Fibroblast of lung (primary cell): ENCODE data around the gene OR5AC2. TPM values are rescaled to one million over a fixed set of nuclear protein-coding genes. Genes with fewer than 3 reads are reported as not detected.

Experiments used
- DNase-seq, 2 donors: peaks; one replicate each; pipeline versions ENCODE4 v3.0.0 to v3.0.0-alpha.2; 2010; ENCODE audit warnings: low read depth in 2 of 2
- H2AFZ ChIP-seq: 2 replicates; pipeline ENCODE4 v1.5.1; 2012; ENCODE audit warnings: low read length, control low read depth, inconsistent platforms
- H3K27ac ChIP-seq: 2 replicates; pipeline ENCODE4 v1.5.1; 2011; ENCODE audit warnings: low read length, control low read depth; ENCODE audit not compliant: insufficient read depth
- H3K27me3 ChIP-seq: 2 replicates; pipeline ENCODE4 v1.5.1; 2011; ENCODE audit warnings: mild to moderate bottlenecking, low read length; ENCODE audit not compliant: control insufficient read depth, insufficient read depth
- H3K36me3 ChIP-seq: 2 replicates; pipeline ENCODE4 v1.5.1; 2011; ENCODE audit warnings: low read length; ENCODE audit not compliant: control insufficient read depth, insufficient read depth
- H3K4me1 ChIP-seq: 2 replicates; pipeline ENCODE4 v1.5.1; 2011; ENCODE audit warnings: low read length; ENCODE audit not compliant: control insufficient read depth, insufficient read depth; ENCODE audit errors: extremely low read depth
- H3K4me2 ChIP-seq: 2 replicates; pipeline ENCODE4 v1.5.1; 2011; ENCODE audit warnings: low read length, control low read depth; ENCODE audit not compliant: insufficient read depth; ENCODE audit errors: extremely low read depth
- H3K4me3 ChIP-seq, 4 experiments: fragments of 200-600 bp in 1 of 4; sonication (generic) in 1 of 4; replicated peaks in 1 of 4; 2 replicates each; pipeline ENCODE4 v1.5.1; 2011 to 2016; ENCODE audit warnings: low read length in 4 of 4, low read depth in 3 of 4, mild to moderate bottlenecking in 3 of 4, control low read depth in 2 of 4, inconsistent platforms in 1 of 4, mixed read lengths in 1 of 4; ENCODE audit not compliant: insufficient read depth in 1 of 4; ENCODE audit errors: control extremely low read depth in 1 of 4
- H3K79me2 ChIP-seq: 2 replicates; pipeline ENCODE4 v1.5.1; 2012; ENCODE audit warnings: mild to moderate bottlenecking, low read length, inconsistent platforms; ENCODE audit not compliant: control insufficient read depth, insufficient read depth
- H3K9ac ChIP-seq: 2 replicates; pipeline ENCODE4 v1.5.1; 2011; ENCODE audit warnings: mild to moderate bottlenecking, low read length, control low read depth; ENCODE audit not compliant: insufficient read depth
- H3K9me3 ChIP-seq: 2 replicates; pipeline ENCODE4 v1.5.1; 2012; ENCODE audit warnings: low read depth, low read length; ENCODE audit not compliant: control insufficient read depth, insufficient read depth
- H4K20me1 ChIP-seq: 2 replicates; pipeline ENCODE4 v1.5.1; 2011; ENCODE audit warnings: low read length; ENCODE audit not compliant: control insufficient read depth, insufficient read depth; ENCODE audit errors: extremely low read depth
- EZH2 ChIP-seq: IDR thresholded peaks from 2 replicates; pipeline ENCODE4 v1.5.1; 2012; ENCODE audit warnings: low read length, control low read depth, mild to moderate bottlenecking; ENCODE audit errors: missing control alignments
- polyA plus RNA-seq, 2 donors: library from polyadenylated mRNA; depleted of rRNA in 1 of 2; stranded (reverse) in 1 of 2; unstranded in 1 of 2; fragments of >200 nt; gene quantifications; 2 replicates each; pipeline ENCODE4 v1.2.1, GENCODE V29; 2011 to 2012; ENCODE audit warnings: missing spikeins in 1 of 2
- total RNA-seq: library from RNA; depleted of rRNA; stranded (reverse); fragments of >200 nt; gene quantifications from 2 replicates; pipeline ENCODE4 v1.2.1, GENCODE V29; 2014
- TF ChIP-seq, protein P1 (sequence below), 2 donors: IDR thresholded peaks in 1 of 2; conservative IDR thresholded peaks in 1 of 2; 1 replicate in 1 of 2; 2 replicates in 1 of 2; pipeline ENCODE4 v1.5.1; 2011 to 2012; ENCODE audit warnings: low read length in 2 of 2, control low read depth in 1 of 2, inconsistent platforms in 1 of 2, low read depth in 1 of 2, mild to moderate bottlenecking in 1 of 2

The OR5AC2 gene
- total and polyA plus RNA-seq, 2 donors (not counting 1 experiment from before 2014, with no cell fraction given), result not detected

DNA sequence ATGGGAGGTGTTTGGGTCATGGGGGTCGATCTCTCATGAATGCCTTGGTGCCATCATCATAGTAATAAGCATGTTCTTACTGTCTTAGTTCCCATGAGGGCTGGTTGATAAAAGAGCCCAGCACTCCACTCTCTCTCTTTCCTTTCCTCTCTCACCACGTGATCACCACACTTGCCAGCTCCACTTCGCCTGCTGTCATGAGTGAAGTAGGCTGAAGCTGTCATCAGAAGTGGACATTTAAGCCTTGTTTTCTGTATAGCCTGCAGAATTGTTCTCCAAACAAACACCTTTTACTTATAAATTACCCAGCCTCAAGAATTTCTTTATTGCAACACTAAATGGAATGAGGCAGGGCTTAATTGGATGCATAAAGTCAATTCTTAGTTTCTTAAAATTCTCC is 49.7 kb downstream of the OR5AC2 start:
- Histone ChIP-seq H3K9me3 (no peaks in the 10 kb centered on the region), H3K36me3 (no peaks in the 10 kb centered on the region), H3K27ac (no peak overlapping the region), H4K20me1 (no peaks in the 10 kb centered on the region), H3K9ac (no peak overlapping the region), H3K4me2 (no peak overlapping the region), H3K4me3 (no peak overlapping the region), H3K4me1 (no peaks in the 10 kb centered on the region), H3K79me2 (no peaks in the 10 kb centered on the region), H2AFZ (no peak overlapping the region), H3K27me3 (no peaks in the 10 kb centered on the region)
- TF ChIP-seq, protein P1, sequence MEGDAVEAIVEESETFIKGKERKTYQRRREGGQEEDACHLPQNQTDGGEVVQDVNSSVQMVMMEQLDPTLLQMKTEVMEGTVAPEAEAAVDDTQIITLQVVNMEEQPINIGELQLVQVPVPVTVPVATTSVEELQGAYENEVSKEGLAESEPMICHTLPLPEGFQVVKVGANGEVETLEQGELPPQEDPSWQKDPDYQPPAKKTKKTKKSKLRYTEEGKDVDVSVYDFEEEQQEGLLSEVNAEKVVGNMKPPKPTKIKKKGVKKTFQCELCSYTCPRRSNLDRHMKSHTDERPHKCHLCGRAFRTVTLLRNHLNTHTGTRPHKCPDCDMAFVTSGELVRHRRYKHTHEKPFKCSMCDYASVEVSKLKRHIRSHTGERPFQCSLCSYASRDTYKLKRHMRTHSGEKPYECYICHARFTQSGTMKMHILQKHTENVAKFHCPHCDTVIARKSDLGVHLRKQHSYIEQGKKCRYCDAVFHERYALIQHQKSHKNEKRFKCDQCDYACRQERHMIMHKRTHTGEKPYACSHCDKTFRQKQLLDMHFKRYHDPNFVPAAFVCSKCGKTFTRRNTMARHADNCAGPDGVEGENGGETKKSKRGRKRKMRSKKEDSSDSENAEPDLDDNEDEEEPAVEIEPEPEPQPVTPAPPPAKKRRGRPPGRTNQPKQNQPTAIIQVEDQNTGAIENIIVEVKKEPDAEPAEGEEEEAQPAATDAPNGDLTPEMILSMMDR (conservative IDR thresholded peaks at IDR 0.05 in 1 of 2, IDR thresholded peaks at IDR 0.05 in 1 of 2; ENCODE audit: low read depth in 1 of 2, low read length in 2 of 2), result no peak
- no peak for TF ChIP-seq EZH2
- no peak for DNase-seq

Other genes starting within 250 kb of the OR5AC2 start
- gene RIOX2, start 114.7 kb upstream of the OR5AC2 start, total RNA-seq, result 36.7 and 46.1 TPM in 2 replicates
- 23.1 and 23.7 TPM in 2 replicates for gene RIOX2, start 114.7 kb upstream of the OR5AC2 start, polyA plus RNA-seq
- gene GABRR3, start 51.9 kb upstream of the OR5AC2 start, total RNA-seq, result not detected in 2 replicates
- gene GABRR3, start 51.9 kb upstream of the OR5AC2 start, polyA plus RNA-seq, result not detected in 2 replicates
- gene OR5H1, start 43.5 kb downstream of the OR5AC2 start, total RNA-seq, result not detected in 2 replicates
- not detected in 2 replicates for gene OR5H1, start 43.5 kb downstream of the OR5AC2 start, polyA plus RNA-seq
- gene OR5H14, start 60.3 kb downstream of the OR5AC2 start, total RNA-seq, result not detected in 2 replicates
- gene OR5H14, start 60.3 kb downstream of the OR5AC2 start, polyA plus RNA-seq, result not detected in 2 replicates
- gene OR5H15, start 79.5 kb downstream of the OR5AC2 start, total RNA-seq, result not detected in 2 replicates
- gene OR5H15, start 79.5 kb downstream of the OR5AC2 start, polyA plus RNA-seq, result not detected in 2 replicates
- not detected in 2 replicates for gene OR5H6, start 177.1 kb downstream of the OR5AC2 start, total RNA-seq
- not detected in 2 replicates for gene OR5H6, start 177.1 kb downstream of the OR5AC2 start, polyA plus RNA-seq
- gene OR5H2, start 195.3 kb downstream of the OR5AC2 start, total RNA-seq, result not detected in 2 replicates
- gene OR5H2, start 195.3 kb downstream of the OR5AC2 start, polyA plus RNA-seq, result not detected in 2 replicates